Measurements from ENCODE around the gene CHPF2. TPM values are rescaled to one million over a fixed set of nuclear protein-coding genes. Genes with fewer than 3 reads are reported as not detected.

The CHPF2 gene
- total RNA-seq, 1 experiment from 2014 or later, result 19.5 TPM

GRCh38 chr7:151207315-151207714, 25.0 kb upstream of the CHPF2 start:
- RAD21 ChIA-PET (ENCODE audit: low non-redundant PET in 1 of 2, low total read pairs in 2 of 2, uncharacterized antibody in 2 of 2, unreplicated experiment in 2 of 2), result no interaction called here
- intact Hi-C loops (cut with micrococcal nuclease), result no loop called here

GRCh38 chr7:151207804-151208203, 24.5 kb upstream of the CHPF2 start:
- BruUV-seq (replicated peaks), result no TSS peak
- POLR2A ChIA-PET, result no interaction called here
- H3K36me3 ChIP-seq (ENCODE audit: control insufficient read depth in 1 of 2, insufficient read depth in 2 of 2, low read length in 2 of 2), result peaks cover 0 to 6% of the 10 kb centered on the region in 2 experiments; a peak in 2 of 4 replicates
- H3K79me2 ChIP-seq (ENCODE audit: insufficient read depth, low read length), result no peaks in the 10 kb centered on the region
- no peak overlapping the region for H3K9ac ChIP-seq (ENCODE audit: low read length)
- H4K20me1 ChIP-seq (ENCODE audit: insufficient read depth), result no peaks in the 10 kb centered on the region
- ATAC-seq (no peak), DNase-seq (ENCODE audit: low read depth, low spot score) (no peak)
- H3K9me3 ChIP-seq (ENCODE audit: control insufficient read depth in 1 of 2, insufficient read depth in 1 of 2, low read depth in 1 of 2, low read length in 2 of 2), result no peaks in the 10 kb centered on the region
- no peak overlapping the region for H3K4me3 ChIP-seq (replicated peaks in 1 of 2; ENCODE audit: low read depth in 1 of 2, low read length in 2 of 2)
- TF ChIP-seq ELF1 (IDR thresholded peaks at IDR 0.05; ENCODE audit: borderline replicate concordance, low read depth) (no peak), ATF3 (IDR thresholded peaks at IDR 0.05) (no peak), RAD21 (IDR thresholded peaks at IDR 0.05; ENCODE audit: low read depth) (no peak), SRF (IDR thresholded peaks at IDR 0.05; ENCODE audit: low read depth) (no peak), CTCF (IDR thresholded peaks at IDR 0.05 in 2 of 3, conservative IDR thresholded peaks at IDR 0.05 in 1 of 3; ENCODE audit: borderline replicate concordance in 1 of 3, insufficient read depth in 1 of 3, low read depth in 2 of 3, low read length in 2 of 3) (no peak), SIN3A (IDR thresholded peaks at IDR 0.05; ENCODE audit: low read depth) (no peak), JUND (IDR thresholded peaks at IDR 0.05) (no peak), TCF7L2 (IDR thresholded peaks at IDR 0.05; ENCODE audit: borderline replicate concordance, extremely low read depth, insufficient read depth, insufficient read length) (no peak), CBX3 (IDR thresholded peaks at IDR 0.05; ENCODE audit: low read depth) (no peak), POLR2AphosphoS5 (IDR thresholded peaks at IDR 0.05; ENCODE audit: low read depth, low read length) (no peak)
- no peaks in the 10 kb centered on the region for H3K27me3 ChIP-seq (ENCODE audit: insufficient read depth, low read length)
- no peak overlapping the region for H2AFZ ChIP-seq (ENCODE audit: low read depth, low read length, poor library complexity, severe bottlenecking)
- H3K4me2 ChIP-seq (ENCODE audit: low read length), result no peak overlapping the region
- intact Hi-C loops (cut with micrococcal nuclease), result no loop called here
- CTCF ChIA-PET, result no interaction called here
- no peaks in the 10 kb centered on the region for H3K9me2 ChIP-seq (ENCODE audit: insufficient read depth)
- no peaks in the 10 kb centered on the region for H3K4me1 ChIP-seq (ENCODE audit: control insufficient read depth in 1 of 2, insufficient read depth in 2 of 2, low read length in 2 of 2)
- H3K27ac ChIP-seq (ENCODE audit: low read depth, low read length), result no peak overlapping the region
- RAD21 ChIA-PET (ENCODE audit: low non-redundant PET in 1 of 2, low total read pairs in 2 of 2, uncharacterized antibody in 2 of 2, unreplicated experiment in 2 of 2), result no interaction called here

More at GRCh38 chr7:151207315-151207714, 25.0 kb upstream of the CHPF2 start:
- DNase-seq (ENCODE audit: low read depth, low spot score), result no peak
- POLR2A ChIA-PET, result no interaction called here
- CTCF ChIA-PET, result no interaction called here
- Histone ChIP-seq H3K27me3 (ENCODE audit: insufficient read depth, low read length) (no peaks in the 10 kb centered on the region), H3K4me3 (replicated peaks in 1 of 2; ENCODE audit: low read depth in 1 of 2, low read length in 2 of 2) (no peak overlapping the region), H3K79me2 (ENCODE audit: insufficient read depth, low read length) (no peaks in the 10 kb centered on the region), H3K9ac (ENCODE audit: low read length) (no peak overlapping the region), H2AFZ (ENCODE audit: low read depth, low read length, poor library complexity, severe bottlenecking) (no peak overlapping the region), H4K20me1 (ENCODE audit: insufficient read depth) (no peaks in the 10 kb centered on the region), H3K4me1 (ENCODE audit: control insufficient read depth in 1 of 2, insufficient read depth in 2 of 2, low read length in 2 of 2) (no peaks in the 10 kb centered on the region), H3K36me3 (ENCODE audit: control insufficient read depth in 1 of 2, insufficient read depth in 2 of 2, low read length in 2 of 2) (peaks cover 0 to 4% of the 10 kb centered on the region in 2 experiments; a peak in 1 of 4 replicates), H3K4me2 (ENCODE audit: low read length) (no peak overlapping the region), H3K9me3 (ENCODE audit: control insufficient read depth in 1 of 2, insufficient read depth in 1 of 2, low read depth in 1 of 2, low read length in 2 of 2) (no peaks in the 10 kb centered on the region), H3K9me2 (ENCODE audit: insufficient read depth) (no peaks in the 10 kb centered on the region), H3K27ac (ENCODE audit: low read depth, low read length) (no peak overlapping the region)
- no TSS peak for BruUV-seq (replicated peaks)
- no peak for ATAC-seq
- no peak for TF ChIP-seq SRF (IDR thresholded peaks at IDR 0.05; ENCODE audit: low read depth)

All from HCT116 (cell line).